ACC112 (cell line): ENCODE measurements around the gene EPRS1.
"Not testable (repeated sequence)": the region's sequence is repeated elsewhere in the genome, so short reads cannot be mapped to it uniquely, and the experiment has no call there.

ENCODE experiments used
- H2AFZ ChIP-seq: fragments of 200-600 bp; sonication (generic); one replicate; pipeline ENCODE4 v1.6.0; 2017; ENCODE audit warnings: antibody characterized with exemption, low read length; ENCODE audit not compliant: unreplicated experiment
- H3K27ac ChIP-seq: fragments of 200-600 bp; sonication (generic); 2 replicates; pipeline ENCODE4 v1.5.1; 2014; ENCODE audit warnings: low read depth, mild to moderate bottlenecking, antibody characterized with exemption, low read length, moderate library complexity
- H3K27me3 ChIP-seq: fragments of 200-600 bp; sonication (generic); 2 replicates; pipeline ENCODE4 v1.6.1; 2014; ENCODE audit warnings: mild to moderate bottlenecking, antibody characterized with exemption, low read length, moderate library complexity, mixed read lengths; ENCODE audit not compliant: insufficient read depth
- H3K36me3 ChIP-seq: fragments of 200-600 bp; sonication (generic); 2 replicates; pipeline ENCODE4 v1.6.1; 2016; ENCODE audit warnings: mild to moderate bottlenecking, antibody characterized with exemption, low read length, moderate library complexity, mixed read lengths; ENCODE audit not compliant: insufficient read depth
- H3K4me1 ChIP-seq: fragments of 200-600 bp; sonication (generic); one replicate; pipeline ENCODE4 v1.6.1; 2016; ENCODE audit warnings: low read length, mixed read lengths; ENCODE audit not compliant: insufficient read depth, unreplicated experiment, control insufficient read depth
- H3K4me3 ChIP-seq: fragments of 200-600 bp; sonication (generic); 2 replicates; pipeline ENCODE4 v1.5.1; 2014; ENCODE audit warnings: mild to moderate bottlenecking, low read depth, low read length
- H3K79me2 ChIP-seq: fragments of 200-600 bp; sonication (generic); one replicate; pipeline ENCODE4 v1.6.0; 2016; ENCODE audit warnings: low read length; ENCODE audit not compliant: control insufficient read depth, unreplicated experiment, insufficient read depth

EPRS1 gene

GRCh38 chr1:220067269-220068204 lies 21.2 kb upstream of the EPRS1 start:
- Histone ChIP-seq H3K36me3 (peaks cover 16% of the 10 kb centered on the region), H3K27me3 (no peaks in the 10 kb centered on the region), H3K4me1 (peaks cover 8% of the 10 kb centered on the region), H3K27ac (no peak overlapping the region), H3K4me3 (no peak overlapping the region), H3K79me2 (no peaks in the 10 kb centered on the region), H2AFZ (no peak overlapping the region)

- H3K36me3 ChIP-seq, result peaks cover 10% of the 10 kb centered on the region
- peaks cover 6% of the 10 kb centered on the region for H3K4me1 ChIP-seq
- no peaks in the 10 kb centered on the region for H3K79me2 ChIP-seq
- H2AFZ ChIP-seq, result no peak overlapping the region
- no peak overlapping the region for H3K27ac ChIP-seq
- H3K27me3 ChIP-seq, result no peaks in the 10 kb centered on the region
- no peak overlapping the region for H3K4me3 ChIP-seq
Observed at GRCh38 chr1:220062629-220063028, 16.3 kb upstream of the EPRS1 start.

- H3K36me3 ChIP-seq, result peaks cover 10% of the 10 kb centered on the region
- H3K79me2 ChIP-seq, result no peaks in the 10 kb centered on the region
Observed at GRCh38 chr1:220060876-220061275, 14.6 kb upstream of the EPRS1 start.

DNA sequence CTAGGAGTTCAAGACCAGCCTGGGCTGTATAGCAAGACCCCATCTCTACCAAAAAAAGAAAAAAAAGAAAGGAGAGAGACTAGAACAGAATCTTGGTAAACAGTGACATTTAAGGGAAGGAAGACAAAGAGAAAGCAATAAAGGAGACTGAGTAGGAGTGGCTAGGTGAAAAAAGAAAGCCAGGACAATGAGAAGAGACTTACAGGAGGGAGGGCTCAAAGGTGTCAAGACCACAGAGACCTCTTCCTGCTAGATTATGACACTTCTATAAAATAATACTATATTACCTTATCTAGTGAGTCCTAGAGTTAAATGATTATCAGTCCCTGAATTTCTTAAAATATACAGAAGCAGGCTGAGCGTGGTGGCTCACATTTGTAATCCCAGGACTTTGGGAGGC lies 10.1 kb upstream of the EPRS1 start:
- no peaks in the 10 kb centered on the region for H3K27me3 ChIP-seq
- H3K4me1 ChIP-seq, result no peaks in the 10 kb centered on the region
- H3K27ac ChIP-seq, result no peak overlapping the region
- H3K4me3 ChIP-seq, result no peak overlapping the region
- H3K79me2 ChIP-seq, result no peaks in the 10 kb centered on the region
- no peak overlapping the region for H2AFZ ChIP-seq
- no peaks in the 10 kb centered on the region for H3K36me3 ChIP-seq

More at GRCh38 chr1:220060876-220061275, 14.6 kb upstream of the EPRS1 start:
- Histone ChIP-seq H3K27ac (no peak overlapping the region), H3K27me3 (no peaks in the 10 kb centered on the region), H2AFZ (no peak overlapping the region), H3K4me3 (no peak overlapping the region), H3K4me1 (no peaks in the 10 kb centered on the region)

GRCh38 chr1:220045356-220046051 lies 801 bp downstream of the EPRS1 start:
- Histone ChIP-seq H3K79me2 (peaks cover 53% of the 10 kb centered on the region), H3K27me3 (no peaks in the 10 kb centered on the region), H3K4me3 (peak overlapping the region; percentile 96), H3K4me1 (peaks cover 15% of the 10 kb centered on the region), H3K27ac (peak overlapping the region; percentile 40), H3K36me3 (no peaks in the 10 kb centered on the region), H2AFZ (peak overlapping the region; percentile 99)

GRCh38 chr1:220044678-220045355 lies 1.5 kb downstream of the EPRS1 start:
- H3K79me2 ChIP-seq, result peaks cover 53% of the 10 kb centered on the region
- no peaks in the 10 kb centered on the region for H3K36me3 ChIP-seq
- peaks cover 15% of the 10 kb centered on the region for H3K4me1 ChIP-seq
- H3K27ac ChIP-seq, result no peak overlapping the region
- no peaks in the 10 kb centered on the region for H3K27me3 ChIP-seq
- H3K4me3 ChIP-seq, result peak overlapping the region; percentile 96
- H2AFZ ChIP-seq, result no peak overlapping the region

DNA sequence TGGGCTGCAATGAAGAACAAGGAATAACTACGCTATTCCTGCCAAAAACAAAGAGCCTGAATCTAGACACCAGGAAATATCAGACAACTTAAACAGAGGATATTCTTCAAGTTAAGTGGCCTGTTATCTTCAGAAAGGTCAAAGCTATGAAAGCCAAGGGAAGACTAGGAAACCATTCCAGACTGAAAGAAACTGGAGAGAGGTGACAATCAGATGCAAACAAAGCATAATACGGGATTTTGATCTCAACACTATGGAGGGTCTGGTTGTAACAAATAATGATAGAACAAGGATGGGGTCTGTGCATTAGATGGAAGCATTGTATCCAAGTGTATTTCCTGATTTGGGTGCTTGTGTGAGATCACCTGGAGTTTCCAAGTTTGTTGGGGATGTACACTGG lies 2.7 kb downstream of the EPRS1 start:
- H3K4me3 ChIP-seq, result peak overlapping the region; percentile 35; the same call in 1 of the 2 replicates
- H3K27me3 ChIP-seq, result no peaks in the 10 kb centered on the region
- H3K36me3 ChIP-seq, result no peaks in the 10 kb centered on the region
- H2AFZ ChIP-seq, result no peak overlapping the region
- H3K4me1 ChIP-seq, result peaks cover 15% of the 10 kb centered on the region
- H3K27ac ChIP-seq, result no peak overlapping the region
- H3K79me2 ChIP-seq, result peaks cover 57% of the 10 kb centered on the region

- H3K27me3 ChIP-seq, result no peaks in the 10 kb centered on the region
- H3K4me3 ChIP-seq, result no peak overlapping the region
- peaks cover 13% of the 10 kb centered on the region for H3K4me1 ChIP-seq
- H2AFZ ChIP-seq, result no peak overlapping the region
- H3K79me2 ChIP-seq, result peaks cover 65% of the 10 kb centered on the region
- peaks cover 4% of the 10 kb centered on the region; the same call in 1 of the 2 replicates for H3K36me3 ChIP-seq
- H3K27ac ChIP-seq, result no peak overlapping the region
Observed at GRCh38 chr1:220040028-220040596, 6.2 kb downstream of the EPRS1 start.

DNA sequence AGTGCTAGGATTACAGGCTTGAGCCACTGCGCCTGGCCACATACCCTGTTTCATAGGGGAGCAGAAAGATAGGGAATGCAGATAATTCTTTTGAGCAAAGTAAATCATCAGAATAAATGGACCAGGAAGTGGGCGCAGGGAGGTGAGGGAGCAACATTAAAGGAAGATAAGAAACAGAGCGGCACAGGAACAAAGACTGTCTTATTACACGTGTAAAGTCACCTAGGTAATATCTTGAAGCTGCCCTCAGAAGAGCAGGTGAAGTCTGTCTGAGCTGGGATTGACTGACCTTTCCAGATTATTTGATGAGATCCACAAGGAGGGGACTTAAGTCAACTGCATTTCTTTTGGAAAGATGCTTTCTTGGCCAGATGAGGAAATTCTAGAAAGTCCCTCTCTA lies 7.7 kb downstream of the EPRS1 start:
- no peak overlapping the region for H3K27ac ChIP-seq
- peaks cover 56% of the 10 kb centered on the region for H3K79me2 ChIP-seq
- H3K4me1 ChIP-seq, result peaks cover 4% of the 10 kb centered on the region
- no peak overlapping the region for H3K4me3 ChIP-seq
- peaks cover 13% of the 10 kb centered on the region for H3K36me3 ChIP-seq
- no peaks in the 10 kb centered on the region for H3K27me3 ChIP-seq
- no peak overlapping the region for H2AFZ ChIP-seq

DNA sequence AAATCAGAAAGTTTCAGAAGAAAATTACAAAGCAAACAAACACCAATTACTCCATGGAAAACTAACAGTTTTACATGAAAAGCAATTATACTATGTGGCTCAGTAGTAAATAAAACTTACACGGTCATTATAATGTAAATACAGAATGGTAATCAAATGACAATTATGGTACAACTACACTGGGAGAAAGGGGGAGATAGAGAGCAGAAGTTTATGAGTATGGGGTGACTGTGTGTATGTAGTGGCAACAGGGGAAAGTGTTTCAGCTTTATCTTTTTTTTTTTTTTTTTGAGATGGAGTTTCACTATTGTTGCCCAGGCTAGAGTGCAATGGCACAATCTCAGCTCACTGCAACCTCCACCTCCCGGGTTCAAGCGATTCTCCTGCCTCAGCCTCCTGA lies 8.5 kb downstream of the EPRS1 start:
- not testable (repeated sequence) for H3K4me1 ChIP-seq

More for the DNA sequence above, 8.5 kb downstream of the EPRS1 start:
- Histone ChIP-seq H3K79me2 (peaks cover 48% of the 10 kb centered on the region), H3K36me3 (peaks cover 17% of the 10 kb centered on the region)
- H3K27ac ChIP-seq, H2AFZ ChIP-seq, H3K4me3 ChIP-seq, H3K27me3 ChIP-seq: not testable (repeated sequence)
